Peyer's patch (tissue), 4 donors: ENCODE results near the gene WWTR1. TPM values are rescaled to one million over a fixed set of nuclear protein-coding genes. Genes with fewer than 3 reads are reported as not detected.

Source experiments
- DNase-seq, 3 donors: peaks; one replicate each; pipeline ENCODE4 v3.0.0-alpha.2; 2017 to 2019
- H3K27ac ChIP-seq, 4 donors: fragments of 200-600 bp; sonication (generic); one replicate each; pipeline ENCODE4 v1.5.1; 2016 to 2019
- H3K27me3 ChIP-seq, 2 donors: fragments of 200-600 bp; sonication (generic); one replicate each; pipeline ENCODE4 v1.5.1; 2019
- H3K36me3 ChIP-seq, 3 donors: fragments of 200-600 bp; sonication (generic); one replicate each; pipeline ENCODE4 v1.5.1; 2016 to 2019
- H3K4me1 ChIP-seq, 4 donors: fragments of 200-600 bp; sonication (generic); one replicate each; pipeline ENCODE4 v1.5.1; 2016 to 2019
- H3K4me3 ChIP-seq, 4 donors: fragments of 200-600 bp; sonication (generic); 1 replicate in 3 of 4; 2 replicates in 1 of 4; pipeline ENCODE4 v1.5.1; 2016 to 2019; ENCODE audit warnings: mild to moderate bottlenecking in 1 of 4
- H3K9me3 ChIP-seq, 4 donors: fragments of 200-600 bp; sonication (generic); one replicate each; pipeline ENCODE4 v1.5.1; 2016 to 2019; ENCODE audit warnings: mild to moderate bottlenecking in 1 of 4
- CTCF ChIP-seq, 6 experiments: fragments of 450-650 bp in 4 of 6; fragments of 200-600 bp in 2 of 6; sonication (generic) in 1 of 6; IDR thresholded peaks; one replicate each; pipeline ENCODE4 v1.5.1; 2017 to 2019; ENCODE audit warnings: antibody characterized with exemption in 6 of 6, mild to moderate bottlenecking in 3 of 6, moderate library complexity in 1 of 6
- POLR2A ChIP-seq, 2 donors: fragments of 450-650 bp; IDR thresholded peaks; one replicate each; pipeline ENCODE4 v1.5.1; 2017; ENCODE audit warnings: antibody characterized with exemption in 2 of 2, mild to moderate bottlenecking in 2 of 2, moderate library complexity in 2 of 2
- total RNA-seq, 4 donors: library from RNA; depleted of rRNA; stranded (reverse); fragments of >200 nt; gene quantifications; one replicate each; pipeline ENCODE4 v1.1.0, GENCODE V29; 2016

The WWTR1 gene
- total RNA-seq, 4 donors from 2014 or later, result 13.8 to 62.7 (median 18.5) TPM

DNA sequence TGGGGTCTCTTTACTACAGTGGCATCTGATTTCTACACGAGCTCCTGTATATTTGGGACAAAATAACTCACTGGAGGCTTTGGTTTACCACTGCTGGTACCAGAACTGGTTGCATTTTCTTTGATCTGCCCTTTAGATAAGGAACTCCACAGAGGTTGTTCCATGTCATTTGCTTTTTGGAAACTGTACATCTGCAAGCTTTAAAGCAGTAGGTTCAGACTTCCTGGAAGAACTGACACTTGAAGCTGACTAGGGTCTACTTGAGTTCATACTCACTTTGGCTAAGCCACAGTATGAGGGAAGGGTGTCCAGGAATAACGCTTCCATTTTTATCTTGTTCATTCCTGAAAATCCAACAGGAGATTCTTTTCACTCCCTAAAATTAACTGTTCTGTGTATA lies 86.4 kb downstream of the WWTR1 start:
- peaks cover 0 to 7% (median 0%) of the 10 kb centered on the region in 4 donors for H3K4me1 ChIP-seq
- H3K27ac ChIP-seq, result no peak overlapping the region
- no peak for DNase-seq
- H3K4me3 ChIP-seq, result no peak overlapping the region
- H3K9me3 ChIP-seq, result no peaks in the 10 kb centered on the region
- H3K36me3 ChIP-seq, result no peaks in the 10 kb centered on the region
- TF ChIP-seq CTCF (IDR thresholded peaks at IDR 0.05) (no peak), POLR2A (IDR thresholded peaks at IDR 0.05) (no peak)
- no peaks in the 10 kb centered on the region for H3K27me3 ChIP-seq

- Histone ChIP-seq H3K4me1 (peaks cover 0 to 7% (median 0%) of the 10 kb centered on the region in 4 donors), H3K27ac (no peak overlapping the region), H3K27me3 (no peaks in the 10 kb centered on the region), H3K36me3 (no peaks in the 10 kb centered on the region), H3K4me3 (no peak overlapping the region), H3K9me3 (no peaks in the 10 kb centered on the region)
- no peak for TF ChIP-seq CTCF (IDR thresholded peaks at IDR 0.05)
- no peak for TF ChIP-seq POLR2A (IDR thresholded peaks at IDR 0.05)
- no peak for DNase-seq
These were observed 87.8 kb downstream of the WWTR1 start for GRCh38 chr3:149570016-149570415.

GRCh38 chr3:149567381-149567780 lies 90.4 kb downstream of the WWTR1 start:
- H3K4me1 ChIP-seq, result no peaks in the 10 kb centered on the region
- TF ChIP-seq POLR2A (IDR thresholded peaks at IDR 0.05) (no peak), CTCF (IDR thresholded peaks at IDR 0.05) (no peak)
- H3K27ac ChIP-seq, result no peak overlapping the region

DNA sequence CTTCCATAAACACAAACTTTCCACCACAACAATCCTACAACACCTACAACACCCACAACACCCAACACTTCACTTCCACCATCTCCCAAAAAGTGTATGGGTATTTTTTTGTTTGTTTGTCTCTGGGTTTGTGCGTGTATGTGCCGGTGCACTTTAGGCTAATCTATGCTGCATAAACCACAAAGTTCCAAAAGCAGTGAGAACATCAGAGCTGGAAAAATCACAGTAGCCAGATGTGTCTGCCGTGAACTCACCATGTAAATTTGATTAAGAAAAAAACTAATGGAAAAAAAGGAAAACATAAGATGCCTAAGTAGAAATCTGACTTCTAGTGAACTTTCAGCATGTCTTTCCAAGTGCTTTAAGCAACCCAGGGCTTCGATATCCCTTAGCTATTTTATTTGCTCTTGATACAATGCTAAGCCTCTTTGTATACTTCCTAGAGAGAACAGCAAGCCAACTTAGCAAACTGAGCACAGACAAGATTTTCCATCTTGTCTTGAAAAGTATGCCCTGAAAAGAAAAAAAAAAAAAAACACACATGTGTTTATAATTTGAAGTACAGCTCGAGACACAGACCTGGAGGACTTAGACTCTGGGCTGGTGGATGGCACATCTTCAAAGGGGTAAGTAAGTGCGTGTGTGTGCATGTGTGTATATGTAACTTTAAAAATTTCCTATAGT lies 91.4 kb downstream of the WWTR1 start:
- no peaks in the 10 kb centered on the region for H3K9me3 ChIP-seq
- TF ChIP-seq POLR2A (IDR thresholded peaks at IDR 0.05), result no peak
- H3K4me3 ChIP-seq, result no peak overlapping the region
- no peaks in the 10 kb centered on the region for H3K4me1 ChIP-seq
- peak overlapping the region in 1 of 4 donors; percentile 14 for H3K27ac ChIP-seq
- DNase-seq, result no peak
- H3K36me3 ChIP-seq, result no peaks in the 10 kb centered on the region
- no peaks in the 10 kb centered on the region for H3K27me3 ChIP-seq

More at GRCh38 chr3:149567381-149567780, 90.4 kb downstream of the WWTR1 start:
- DNase-seq, result no peak
- no peaks in the 10 kb centered on the region for H3K27me3 ChIP-seq
- no peak overlapping the region for H3K4me3 ChIP-seq
- H3K36me3 ChIP-seq, result no peaks in the 10 kb centered on the region
- no peaks in the 10 kb centered on the region for H3K9me3 ChIP-seq

GRCh38 chr3:149564079-149564478 lies 93.7 kb downstream of the WWTR1 start:
- H3K4me1 ChIP-seq, result no peaks in the 10 kb centered on the region
- H3K36me3 ChIP-seq, result no peaks in the 10 kb centered on the region
- H3K27ac ChIP-seq, result no peak overlapping the region
- H3K9me3 ChIP-seq, result no peaks in the 10 kb centered on the region
- TF ChIP-seq CTCF (IDR thresholded peaks at IDR 0.05), result no peak
- no peak for TF ChIP-seq POLR2A (IDR thresholded peaks at IDR 0.05)
- no peak for DNase-seq
- no peak overlapping the region for H3K4me3 ChIP-seq
- H3K27me3 ChIP-seq, result no peaks in the 10 kb centered on the region

- H3K4me1 ChIP-seq, result no peaks in the 10 kb centered on the region
- no peaks in the 10 kb centered on the region for H3K36me3 ChIP-seq
- no peak overlapping the region for H3K27ac ChIP-seq
- no peaks in the 10 kb centered on the region for H3K27me3 ChIP-seq
- H3K4me3 ChIP-seq, result no peak overlapping the region
- no peak for TF ChIP-seq CTCF (IDR thresholded peaks at IDR 0.05)
- TF ChIP-seq POLR2A (IDR thresholded peaks at IDR 0.05), result no peak
- H3K9me3 ChIP-seq, result no peaks in the 10 kb centered on the region
- no peak for DNase-seq
These were observed 94.7 kb downstream of the WWTR1 start for GRCh38 chr3:149563114-149563513.
